CD1c-positive myeloid dendritic cell (primary cell): ENCODE data around the gene BRAT1.
"Not testable (repeated sequence)": the region's sequence is repeated elsewhere in the genome, so short reads cannot be mapped to it uniquely, and the experiment has no call there.

Experiments
- DNase-seq: peaks from one replicate; pipeline ENCODE4 v3.0.0-alpha.2; 2016; ENCODE audit errors: extremely low spot score

Gene BRAT1

GRCh38 chr7:2535872-2536627 is 19.3 kb downstream of the BRAT1 start:
- DNase-seq = not testable (repeated sequence)

- not testable (repeated sequence) for DNase-seq
Measured at GRCh38 chr7:2534214-2534613, 21.1 kb downstream of the BRAT1 start.

- not testable (repeated sequence) for DNase-seq
Measured at GRCh38 chr7:2533566-2533965, 21.8 kb downstream of the BRAT1 start.

GRCh38 chr7:2532816-2533215 is 22.5 kb downstream of the BRAT1 start:
- not testable (repeated sequence) for DNase-seq

GRCh38 chr7:2532199-2532772 is 23.0 kb downstream of the BRAT1 start:
- DNase-seq = not testable (repeated sequence)

- DNase-seq = not testable (repeated sequence)
Measured at GRCh38 chr7:2531796-2532110, 23.6 kb downstream of the BRAT1 start.

- DNase-seq = not testable (repeated sequence)
Measured at GRCh38 chr7:2530994-2531795, 24.1 kb downstream of the BRAT1 start.

GRCh38 chr7:2530071-2530987 is 25.0 kb downstream of the BRAT1 start:
- peak; percentile 92 for DNase-seq

GRCh38 chr7:2529161-2530070 is 25.9 kb downstream of the BRAT1 start:
- DNase-seq = peak; percentile 92

GRCh38 chr7:2528481-2529095 is 26.7 kb downstream of the BRAT1 start:
- no peak for DNase-seq

- DNase-seq = peak; percentile 88
Measured at GRCh38 chr7:2527505-2528467, 27.5 kb downstream of the BRAT1 start.

- no peak for DNase-seq
Measured at GRCh38 chr7:2526659-2527504, 28.4 kb downstream of the BRAT1 start.

- peak; percentile 63 for DNase-seq
Measured at GRCh38 chr7:2525658-2526630, 29.4 kb downstream of the BRAT1 start.

- no peak for DNase-seq
Measured at GRCh38 chr7:2524808-2525657, 30.3 kb downstream of the BRAT1 start.

- peak; percentile 50 for DNase-seq
Measured at GRCh38 chr7:2523941-2524807, 31.1 kb downstream of the BRAT1 start.
